Heart left ventricle (tissue), 16 donors: Measurements from ENCODE around the gene MSANTD3. TPM values are rescaled to one million over a fixed set of nuclear protein-coding genes. Genes with fewer than 3 reads are reported as not detected.
A peak's percentile ranks its signal among the peaks of the same experiment; 100 is the strongest.

Source experiments
- ATAC-seq, 4 donors: fragments of 200-7000 bp; cut with Tn5 transposase; one replicate each; pipeline ENCODE4 v1.9.1; 2020 to 2022; ENCODE audit warnings: moderate library complexity in 4 of 4, mild to moderate bottlenecking in 3 of 4, moderate number of reproducible peaks in 1 of 4
- DNase-seq, 5 donors: peaks; one replicate each; pipeline ENCODE4 v3.0.0-alpha.2; 2020
- H3K27ac ChIP-seq, 12 donors: fragments of 200-600 bp; sonication (generic) in 4 of 12; one replicate each; pipeline versions ENCODE4 v1.5.0 to v1.8.0; 2016 to 2022; ENCODE audit warnings: mild to moderate bottlenecking in 2 of 12
- H3K27me3 ChIP-seq, 9 donors: fragments of 200-600 bp; sonication (generic) in 2 of 9; one replicate each; pipeline versions ENCODE4 v1.5.1 to v1.8.0; 2016 to 2022; ENCODE audit warnings: mild to moderate bottlenecking in 3 of 9
- H3K36me3 ChIP-seq, 9 donors: fragments of 200-600 bp; sonication (generic) in 2 of 9; one replicate each; pipeline versions ENCODE4 v1.5.0 to v1.8.0; 2018 to 2022; ENCODE audit warnings: mild to moderate bottlenecking in 2 of 9
- H3K4me1 ChIP-seq, 12 donors: fragments of 200-600 bp; sonication (generic) in 4 of 12; one replicate each; pipeline versions ENCODE4 v1.5.0 to v1.8.0; 2016 to 2022; ENCODE audit warnings: mild to moderate bottlenecking in 3 of 12
- H3K4me3 ChIP-seq, 12 donors: fragments of 200-600 bp; sonication (generic) in 4 of 12; one replicate each; pipeline versions ENCODE4 v1.5.0 to v1.8.0; 2017 to 2022; ENCODE audit warnings: mild to moderate bottlenecking in 9 of 12, moderate library complexity in 4 of 12
- H3K9me3 ChIP-seq, 12 donors: fragments of 200-600 bp; sonication (generic) in 4 of 12; one replicate each; pipeline versions ENCODE4 v1.5.0 to v1.8.0; 2016 to 2022; ENCODE audit warnings: mild to moderate bottlenecking in 1 of 12
- POLR2A ChIP-seq, 2 donors: fragments of 450-650 bp; IDR thresholded peaks; one replicate each; pipeline ENCODE4 v1.6.1; 2017; ENCODE audit warnings: antibody characterized with exemption in 2 of 2, mild to moderate bottlenecking in 2 of 2, moderate library complexity in 2 of 2
- WGBS, 4 donors: extraction: QIAGEN DNeasy Blood & Tissue Kit in 2 of 4; methylation state at CpG; one replicate each; pipeline versions ENCODE4 v1.1.5 to v1.1.7; 2013 to 2018; 5-methylcytosine and 5-hydroxymethylcytosine counted together
- intact Hi-C, 10 donors: fragments of 100-400 bp; cut with DNase I; formaldehyde crosslinking; loops; one replicate each; pipeline versions ENCODE4 v1.11.1 to v1.14.2; 2022
- polyA plus RNA-seq, 2 donors: library from polyadenylated mRNA; stranded (reverse); fragments of 200-250 nt; gene quantifications; one replicate each; pipeline ENCODE4 v1.2.3, GENCODE V29; 2013
- total RNA-seq, 9 donors: library from RNA; depleted of rRNA in 2 of 9; stranded (reverse); fragments of >200 nt in 2 of 9; fragmentation: NEBNext Ultra II Directional in 3 of 9; extraction: Animal tissue kit (Norgen Biotek cat#: 25700) in 3 of 9; gene quantifications; one replicate each; pipeline versions ENCODE4 v1.1.0 to v1.2.4, GENCODE V29; 2016 to 2023
- TF ChIP-seq, protein P1 (sequence below), 12 donors: fragments of 200-600 bp; sonication (generic) in 4 of 12; IDR thresholded peaks; one replicate each; pipeline versions ENCODE4 v1.5.0 to v1.8.0; 2018 to 2022; ENCODE audit warnings: antibody characterized with exemption in 12 of 12, mild to moderate bottlenecking in 5 of 12
- donor health status: ischemic (EF 13 %, LVEDD 7.1; RV severe dilation, severe dysfunction).
- donor health status: healthy with polysubstance abuse.
- donor health status: DM: no; HTN: yes; CAD: no.
- donor health status: DM: no; HTN: no; CAD: no.
- donor health status: ischemic (EF 25% LVEDD 6.9; RV normal size, moderate dysfunction).
- donor health status: ischemic (EF 25% LVEDD 5.7; RV mildly dilated, moderate dysfunction).
- donor health status: healthy.
- donor health status: DM: yes; HTN: yes; CAD: no.
- donor health status: ischemic (EF 35%, LVEDD 5.7; RV mildly dilated, moderate dysfunction).
- donor health status: nonischemic (EF 11% LVEDD 7.7; RV severe dilation, severe dysfunction).
- donor health status: DM: yes; HTN: yes; CAD: no.
- donor health status: PGD.
- donor health status: ischemic (EF 29% LVEDD 5.4; RV normal size, mild dysfunction).
- donor health status: nonischemic (EF 23%, LVEDD 6.1; RV moderate dilation, normal function).

Gene MSANTD3
- total and polyA plus RNA-seq, 11 donors, result 14.3 to 60.5 (median 24.1) TPM

DNA sequence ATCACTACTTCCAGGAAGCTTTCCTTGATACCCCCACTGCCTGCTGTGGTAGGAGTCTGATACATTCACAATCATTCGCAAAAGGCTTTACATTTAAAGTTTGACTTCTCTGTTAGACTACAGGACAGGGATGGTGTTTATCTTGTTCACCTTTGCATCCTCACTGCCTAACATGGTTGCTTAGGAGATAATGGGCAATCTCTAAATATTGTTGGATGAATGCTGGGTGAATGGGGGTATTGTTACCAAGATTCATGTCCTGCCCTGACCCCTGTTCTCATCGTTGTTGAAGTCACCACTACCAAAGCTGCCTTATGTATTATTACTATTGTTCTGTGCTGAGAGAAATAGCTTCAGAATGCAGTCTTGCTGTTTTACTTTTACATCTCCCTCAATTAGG, 38.3 kb downstream of the MSANTD3 start:
- no peaks in the 10 kb centered on the region for H3K36me3 ChIP-seq
- ATAC-seq (no peak), DNase-seq (no peak)
- no peak for TF ChIP-seq POLR2A (IDR thresholded peaks at IDR 0.05)
- TF ChIP-seq, protein P1, sequence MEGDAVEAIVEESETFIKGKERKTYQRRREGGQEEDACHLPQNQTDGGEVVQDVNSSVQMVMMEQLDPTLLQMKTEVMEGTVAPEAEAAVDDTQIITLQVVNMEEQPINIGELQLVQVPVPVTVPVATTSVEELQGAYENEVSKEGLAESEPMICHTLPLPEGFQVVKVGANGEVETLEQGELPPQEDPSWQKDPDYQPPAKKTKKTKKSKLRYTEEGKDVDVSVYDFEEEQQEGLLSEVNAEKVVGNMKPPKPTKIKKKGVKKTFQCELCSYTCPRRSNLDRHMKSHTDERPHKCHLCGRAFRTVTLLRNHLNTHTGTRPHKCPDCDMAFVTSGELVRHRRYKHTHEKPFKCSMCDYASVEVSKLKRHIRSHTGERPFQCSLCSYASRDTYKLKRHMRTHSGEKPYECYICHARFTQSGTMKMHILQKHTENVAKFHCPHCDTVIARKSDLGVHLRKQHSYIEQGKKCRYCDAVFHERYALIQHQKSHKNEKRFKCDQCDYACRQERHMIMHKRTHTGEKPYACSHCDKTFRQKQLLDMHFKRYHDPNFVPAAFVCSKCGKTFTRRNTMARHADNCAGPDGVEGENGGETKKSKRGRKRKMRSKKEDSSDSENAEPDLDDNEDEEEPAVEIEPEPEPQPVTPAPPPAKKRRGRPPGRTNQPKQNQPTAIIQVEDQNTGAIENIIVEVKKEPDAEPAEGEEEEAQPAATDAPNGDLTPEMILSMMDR (IDR thresholded peaks at IDR 0.05), result no peak
- no peak overlapping the region for H3K27ac ChIP-seq
- peaks cover 0 to 10% (median 0%) of the 10 kb centered on the region in 12 donors for H3K4me1 ChIP-seq
- H3K4me3 ChIP-seq, result no peak overlapping the region
- intact Hi-C loops, result loop anchor here in 1 of 10 donors (10.0 kb wide), 1 partner anchor 60 kb away; no protein-coding TSS in a partner anchor
- H3K9me3 ChIP-seq, result no peaks in the 10 kb centered on the region
- H3K27me3 ChIP-seq, result no peaks in the 10 kb centered on the region
- WGBS, 4 donors, result 80 to 86% (median 82%) methylated on average over 2 of the region's 2 CpGs

GRCh38 chr9:100465761-100466160, 38.8 kb downstream of the MSANTD3 start:
- no peak overlapping the region for H3K4me3 ChIP-seq
- ATAC-seq (peak in 3 of 4 donors; percentile 16 to 30 (median 17)), DNase-seq (no peak)
- peaks cover 0 to 10% (median 0%) of the 10 kb centered on the region in 12 donors for H3K4me1 ChIP-seq
- 91 to 97% (median 95%) methylated on average over 1 of the region's 1 CpG for WGBS, 4 donors
- H3K36me3 ChIP-seq, result no peaks in the 10 kb centered on the region
- intact Hi-C loops, result loop anchor here in 1 of 10 donors (10.0 kb wide), 1 partner anchor 61 kb away; no protein-coding TSS in a partner anchor
- TF ChIP-seq, protein P1 (IDR thresholded peaks at IDR 0.05), result no peak
- no peak for TF ChIP-seq POLR2A (IDR thresholded peaks at IDR 0.05)
- peak overlapping the region in 1 of 12 donors; percentile 30 for H3K27ac ChIP-seq
- no peaks in the 10 kb centered on the region for H3K27me3 ChIP-seq
- no peaks in the 10 kb centered on the region for H3K9me3 ChIP-seq

- no peaks in the 10 kb centered on the region for H3K36me3 ChIP-seq
- peaks cover 0 to 10% (median 0%) of the 10 kb centered on the region in 12 donors for H3K4me1 ChIP-seq
- H3K27me3 ChIP-seq, result peaks cover 0 to under 1% (median 0%) of the 10 kb centered on the region in 9 donors
- TF ChIP-seq, protein P1 (IDR thresholded peaks at IDR 0.05), result no peak
- TF ChIP-seq POLR2A (IDR thresholded peaks at IDR 0.05), result no peak
- H3K27ac ChIP-seq, result peak overlapping the region in 4 of 12 donors; percentile 29 to 57 (median 41)
- H3K9me3 ChIP-seq, result no peaks in the 10 kb centered on the region
- 97 to 99% (median 98%) methylated on average over 2 of the region's 2 CpGs for WGBS, 4 donors
- intact Hi-C loops, result loop anchor here in 1 of 10 donors (10.0 kb wide), 1 partner anchor 61 kb away; no protein-coding TSS in a partner anchor
- DNase-seq, result peak in 3 of 5 donors; percentile 20 to 48 (median 29)
- peak; percentile 71 to 92 (median 84) for ATAC-seq
- H3K4me3 ChIP-seq, result no peak overlapping the region
These were observed 39.4 kb downstream of the MSANTD3 start for GRCh38 chr9:100466171-100466828.

GRCh38 chr9:100466829-100467221, 39.9 kb downstream of the MSANTD3 start:
- peak overlapping the region in 1 of 12 donors; percentile 30 for H3K27ac ChIP-seq
- ATAC-seq (no peak), DNase-seq (no peak)
- peaks cover 0 to 10% (median 0%) of the 10 kb centered on the region in 12 donors for H3K4me1 ChIP-seq
- H3K9me3 ChIP-seq, result no peaks in the 10 kb centered on the region
- intact Hi-C loops, result loop anchor here in 1 of 10 donors (10.0 kb wide), 1 partner anchor 62 kb away; no protein-coding TSS in a partner anchor
- H3K27me3 ChIP-seq, result peaks cover 0 to 5% (median 0%) of the 10 kb centered on the region in 9 donors
- no peaks in the 10 kb centered on the region for H3K36me3 ChIP-seq
- no peak for TF ChIP-seq POLR2A (IDR thresholded peaks at IDR 0.05)
- TF ChIP-seq, protein P1 (IDR thresholded peaks at IDR 0.05), result no peak
- 88 to 91% (median 90%) methylated on average over 1 of the region's 1 CpG for WGBS, 4 donors
- no peak overlapping the region for H3K4me3 ChIP-seq
